Measurements from ENCODE around the gene CCDC192.

Gene CCDC192

DNA sequence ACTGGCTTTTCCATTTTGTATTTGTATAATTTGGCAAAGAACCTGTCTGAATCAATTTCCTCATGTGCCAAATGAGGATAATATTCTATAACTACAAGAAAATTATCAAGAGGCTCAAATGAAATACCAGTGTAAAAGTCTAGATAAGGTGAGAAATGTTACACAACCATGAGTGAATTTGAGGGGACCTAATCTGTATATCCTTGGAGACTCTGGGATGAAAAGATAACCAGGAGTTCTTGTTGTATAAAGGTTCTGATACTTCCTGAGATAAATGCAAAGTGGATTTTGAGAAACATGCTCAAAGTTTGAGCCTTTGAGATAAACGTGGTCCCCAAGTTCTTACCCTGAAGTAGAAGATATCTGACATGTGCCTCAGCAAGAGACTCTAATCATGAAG, 260.0 kb downstream of the CCDC192 start:
- DNase-seq, result no peak

DNA sequence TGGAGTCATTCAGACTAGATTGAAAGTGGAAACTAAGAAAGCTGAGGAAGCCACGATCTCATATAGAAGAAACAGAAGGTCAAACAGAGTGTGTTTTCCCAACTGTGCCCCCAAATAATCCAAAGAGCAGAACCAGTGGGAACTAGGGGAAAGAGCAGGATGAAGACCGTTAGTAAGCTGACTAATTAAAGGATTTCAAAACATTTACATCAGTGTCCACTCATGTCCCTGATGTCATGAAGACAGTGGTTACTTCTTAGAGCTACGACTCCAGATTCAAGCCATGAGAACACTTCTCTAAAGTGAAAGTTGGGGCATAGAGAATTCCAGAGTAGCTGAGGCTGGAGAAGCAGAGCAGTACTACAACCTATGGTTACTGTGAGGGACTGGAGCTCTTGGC, 260.7 kb downstream of the CCDC192 start:
- no peak for DNase-seq

DNA sequence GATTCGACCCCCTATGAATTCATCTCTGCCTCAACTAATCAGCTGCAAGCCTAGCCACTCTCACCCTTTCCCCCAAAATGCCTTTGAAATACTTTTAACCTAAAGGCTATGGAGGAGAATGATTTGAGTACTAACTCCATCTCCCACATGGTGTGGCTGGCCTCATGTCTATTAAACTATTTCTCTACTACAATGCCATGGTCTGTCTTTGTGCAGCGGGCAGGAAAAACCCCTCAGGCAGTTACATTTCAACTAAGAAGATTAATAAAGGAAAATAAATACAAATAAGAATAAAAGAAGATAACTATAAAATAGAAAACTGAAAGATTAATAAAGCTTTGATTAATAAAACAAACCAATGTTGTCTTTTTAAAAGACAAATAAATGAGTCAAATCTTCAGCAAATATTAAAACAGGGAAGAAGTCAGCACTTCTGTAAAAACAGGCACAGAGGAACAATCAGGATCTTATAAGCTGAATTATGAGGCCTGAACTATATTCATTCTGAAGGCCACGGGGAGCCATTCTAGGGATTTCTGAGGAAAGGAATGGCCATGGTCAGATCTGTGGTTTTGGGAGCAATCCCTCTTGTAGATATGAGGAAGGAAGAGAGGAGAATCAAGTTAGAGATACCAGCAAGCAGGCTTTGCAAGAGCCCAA, 264.3 kb downstream of the CCDC192 start:
- no peak for DNase-seq

DNA sequence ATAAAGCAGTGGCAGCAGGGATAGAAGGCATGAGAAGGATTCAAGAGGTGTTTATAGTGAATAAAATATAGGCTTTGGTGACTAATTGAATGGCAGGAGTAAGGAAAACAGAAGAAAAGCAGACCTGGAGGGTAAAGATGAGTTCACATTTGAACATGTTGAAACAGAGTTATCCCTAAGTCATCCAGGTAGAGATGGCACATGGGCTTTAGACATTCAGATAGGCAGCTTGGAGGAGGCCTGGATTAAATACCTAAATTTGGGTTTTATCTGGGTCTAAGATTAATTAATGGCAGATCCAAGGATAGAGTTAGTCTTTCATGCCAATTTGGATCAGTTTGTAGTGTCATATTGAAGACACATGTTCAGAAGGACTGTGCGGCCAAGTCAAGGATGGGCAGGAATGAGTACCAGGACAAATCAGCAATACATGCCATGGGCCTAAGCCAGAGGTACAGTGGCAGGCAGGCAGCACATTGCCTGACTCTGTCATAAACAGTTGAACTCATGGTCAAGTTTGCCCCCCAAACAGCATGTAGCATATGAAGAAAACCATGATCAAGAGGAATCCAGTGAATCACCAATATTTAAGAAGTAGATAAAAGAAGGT, 264.9 kb downstream of the CCDC192 start:
- no peak for DNase-seq

DNA sequence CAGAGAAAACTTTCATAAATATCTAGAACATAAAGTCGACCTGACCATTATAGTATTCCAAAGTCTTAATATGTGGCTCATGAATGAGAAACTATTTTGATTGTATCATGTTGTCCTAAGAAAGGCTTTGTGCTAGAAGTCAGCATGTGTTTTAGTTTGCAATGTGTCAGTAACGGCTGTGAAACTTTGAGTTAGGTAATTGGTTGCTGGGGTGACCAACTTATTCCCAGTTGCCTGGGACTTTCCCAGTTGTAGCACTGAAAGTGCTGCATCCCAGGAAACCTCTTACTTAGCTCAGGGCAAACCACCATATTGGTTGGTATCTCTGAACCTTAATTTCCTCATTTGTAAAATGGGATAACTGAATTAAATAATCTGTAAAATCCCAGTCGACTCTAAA, 265.8 kb downstream of the CCDC192 start:
- DNase-seq, result no peak

DNA sequence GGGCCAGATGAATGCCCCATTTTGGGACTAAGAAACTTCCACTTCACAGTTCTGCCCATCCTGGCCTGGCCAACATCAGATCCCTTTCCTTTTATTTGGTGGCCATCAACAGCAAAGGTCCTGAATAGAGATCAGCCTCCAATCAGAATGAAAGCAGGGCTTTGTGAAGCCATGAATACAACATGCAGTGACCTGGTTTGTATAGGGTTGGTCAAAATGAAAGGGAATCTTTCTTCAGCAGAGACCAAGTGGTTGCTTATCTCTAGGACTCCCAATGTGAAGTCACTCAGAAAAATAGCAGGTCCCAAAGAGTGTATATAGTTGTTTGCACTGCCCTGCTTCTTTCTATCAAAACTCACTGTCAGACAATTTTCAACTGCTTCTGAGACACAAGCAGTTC, 266.5 kb downstream of the CCDC192 start:
- DNase-seq, result no peak

DNA sequence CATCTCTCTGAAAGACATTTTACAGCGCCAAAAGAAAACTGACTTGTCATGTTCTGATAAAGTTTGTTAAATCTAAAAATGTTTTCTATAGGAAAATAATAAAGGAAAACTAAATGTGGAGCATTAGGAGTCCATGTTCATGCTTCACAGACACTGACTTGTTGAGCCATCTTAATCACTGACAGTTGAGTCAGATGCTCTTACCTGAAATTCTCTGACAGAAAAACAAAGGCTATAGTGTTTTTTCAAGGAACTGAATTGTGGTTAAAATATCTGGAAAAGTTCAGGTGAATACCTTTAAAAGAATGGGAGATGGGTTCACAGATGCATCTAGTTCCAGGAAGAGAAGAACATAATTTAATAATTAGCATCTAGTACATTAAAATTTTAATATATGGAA, 266.9 kb downstream of the CCDC192 start:
- DNase-seq, result no peak

DNA sequence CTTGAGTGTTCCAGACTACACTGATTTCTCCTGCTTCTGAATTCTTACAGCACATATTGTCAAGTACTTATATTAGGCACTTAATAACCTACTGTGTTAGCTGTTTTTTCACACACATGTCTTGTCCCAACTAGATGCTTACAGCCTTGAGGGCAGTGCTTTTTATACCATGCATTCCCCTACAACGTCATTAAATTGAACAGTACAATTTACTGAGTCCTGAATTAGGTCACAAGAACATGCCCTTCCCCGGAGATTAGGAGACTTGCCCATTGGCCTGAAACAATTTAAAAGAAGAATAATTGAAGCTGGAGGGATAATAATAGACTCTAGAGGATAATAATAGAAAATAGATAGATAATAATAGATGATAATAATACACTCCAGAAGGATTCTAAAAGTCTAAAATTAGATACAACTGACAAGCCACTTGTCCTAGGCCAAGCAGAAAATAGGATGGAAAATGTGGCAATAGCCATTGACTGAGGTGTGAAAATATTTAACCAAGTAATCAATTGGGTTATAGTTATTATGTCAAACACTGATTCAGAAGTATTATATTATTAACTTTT, 267.7 kb downstream of the CCDC192 start:
- no peak for DNase-seq

DNA sequence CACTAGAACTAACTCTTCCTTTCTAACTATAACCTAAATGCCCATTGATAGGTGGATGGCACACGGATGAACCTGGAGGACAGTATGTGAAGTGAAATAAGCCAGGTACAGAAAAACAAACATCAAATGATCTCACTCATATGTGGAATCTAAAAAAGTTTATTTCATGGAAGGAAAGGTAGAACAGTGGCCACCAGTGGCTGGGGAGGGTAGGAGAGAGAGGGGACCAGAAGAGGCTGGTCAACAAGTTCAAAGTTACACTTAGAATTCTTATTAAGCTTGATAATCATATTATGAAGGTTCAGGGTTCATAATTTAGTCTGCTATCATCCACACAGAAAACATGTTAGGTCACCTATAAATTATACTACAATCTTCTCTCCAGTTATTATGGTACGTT, 272.8 kb downstream of the CCDC192 start:
- DNase-seq, result no peak

DNA sequence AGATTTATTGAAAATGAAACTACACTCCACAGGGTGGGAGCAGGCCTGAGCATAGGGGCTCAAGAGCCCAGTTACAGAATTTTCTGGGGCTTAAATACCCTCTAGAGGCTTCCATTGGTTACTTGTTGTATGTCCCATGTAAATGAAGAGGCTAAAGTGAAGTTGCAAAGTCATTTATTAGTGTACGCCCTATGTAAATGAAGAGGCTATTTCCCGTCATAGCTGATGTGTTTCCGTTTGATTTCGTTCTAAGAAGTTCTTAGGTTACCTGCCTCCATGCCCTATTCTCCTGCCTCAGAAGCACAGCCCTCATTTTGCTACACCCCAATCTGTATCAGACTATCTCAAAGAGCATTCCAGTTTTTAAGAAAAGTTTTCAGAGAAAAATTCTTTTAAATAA, 273.3 kb downstream of the CCDC192 start:
- DNase-seq, result no peak

DNA sequence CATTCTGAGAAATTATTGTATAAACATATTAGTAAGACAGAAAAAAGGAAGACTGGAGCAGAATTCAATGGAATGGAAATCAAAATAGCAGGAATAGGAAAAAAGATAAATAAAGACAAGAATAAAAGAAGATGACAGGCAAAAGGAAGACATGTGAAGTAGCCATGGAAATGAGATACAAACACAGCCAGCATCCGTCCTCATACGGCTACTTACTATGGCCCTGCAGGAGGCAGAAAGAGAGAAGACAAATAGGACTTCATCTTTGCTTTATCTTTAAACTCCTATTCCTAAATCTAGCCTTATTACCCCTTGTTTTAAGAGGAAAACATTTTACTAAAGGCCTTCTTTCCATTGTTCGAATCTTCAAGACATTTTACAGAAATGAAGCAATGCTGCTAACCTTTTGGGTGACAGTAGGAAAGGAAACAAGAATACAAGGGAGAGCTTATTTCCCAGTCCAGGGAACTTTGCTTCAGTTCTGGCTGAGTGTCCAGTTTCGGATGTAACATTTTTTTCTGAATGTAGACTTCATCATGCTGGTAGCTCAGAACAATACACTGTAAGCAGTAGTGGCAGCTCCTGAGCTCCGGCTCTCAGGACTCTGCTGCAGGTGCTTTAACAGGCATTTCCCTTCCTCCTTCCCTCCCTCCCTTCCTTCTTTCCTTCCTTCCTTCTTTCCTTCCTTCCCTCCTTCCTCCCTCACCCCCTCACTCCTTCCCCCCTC, 274.0 kb downstream of the CCDC192 start:
- no peak for DNase-seq

DNA sequence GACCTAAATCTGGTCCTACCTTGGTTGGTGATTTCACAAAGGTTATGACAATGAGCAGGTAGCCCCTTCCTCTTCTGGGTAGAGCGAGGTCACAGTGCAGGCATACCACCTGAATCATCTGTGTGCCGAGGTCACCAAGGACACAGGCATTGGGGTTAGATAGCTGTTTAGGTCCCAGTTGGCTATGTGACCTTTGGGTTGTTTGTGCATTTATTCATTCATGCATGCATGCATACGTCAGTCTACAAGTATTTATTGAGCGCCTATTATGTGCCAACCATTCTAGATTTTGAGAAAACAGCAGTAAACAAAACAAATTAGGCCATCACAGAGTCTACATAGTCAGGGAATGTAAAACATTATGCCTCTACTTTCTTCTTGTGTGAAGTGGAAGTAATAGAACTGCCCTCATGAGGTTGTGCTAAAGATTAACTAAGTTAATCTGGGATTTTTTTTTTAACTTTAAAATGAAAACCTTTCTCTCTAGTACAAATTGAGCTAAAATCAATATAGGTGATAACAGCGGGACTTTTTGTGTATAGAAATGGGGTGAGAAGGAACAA, 275.6 kb downstream of the CCDC192 start:
- no peak for DNase-seq

DNA sequence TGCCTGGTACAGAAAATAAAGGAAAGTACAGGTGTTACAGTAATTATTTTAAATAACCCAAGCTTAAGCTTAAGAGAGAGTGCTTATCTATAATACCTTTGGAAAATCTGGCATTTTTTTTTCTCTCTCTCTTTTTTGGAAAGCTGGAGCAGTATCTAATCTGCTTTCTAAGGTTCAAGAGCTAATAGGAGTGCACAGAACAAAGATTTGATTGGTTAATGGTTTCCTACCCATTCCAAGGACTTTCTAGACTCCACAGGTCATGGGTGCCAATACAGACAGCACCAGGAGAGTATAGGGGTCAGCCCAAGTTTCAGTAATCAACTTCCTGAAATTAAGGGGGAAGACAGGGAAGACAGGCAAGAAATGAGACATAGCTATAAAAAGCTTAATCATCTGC, 276.3 kb downstream of the CCDC192 start:
- DNase-seq, result no peak

DNA sequence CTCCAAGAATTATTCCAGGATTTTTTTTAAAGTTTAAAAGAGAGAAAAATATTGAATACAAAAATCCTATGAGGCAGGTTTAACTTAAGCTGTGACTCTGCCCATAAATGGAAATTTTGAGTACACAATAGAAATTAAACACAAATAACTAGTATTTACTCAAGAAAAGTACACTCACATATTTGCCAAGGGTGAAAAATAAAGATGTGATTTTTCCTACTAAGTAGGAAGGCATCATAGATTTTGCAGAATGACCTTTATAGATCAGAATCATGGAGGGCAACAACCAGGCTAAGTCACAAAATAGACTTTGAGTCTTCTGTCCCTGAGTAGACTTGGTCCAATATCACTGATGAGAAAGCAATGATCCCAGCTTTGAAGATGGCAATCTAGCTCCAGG, 277.7 kb downstream of the CCDC192 start:
- no peak for DNase-seq

DNA sequence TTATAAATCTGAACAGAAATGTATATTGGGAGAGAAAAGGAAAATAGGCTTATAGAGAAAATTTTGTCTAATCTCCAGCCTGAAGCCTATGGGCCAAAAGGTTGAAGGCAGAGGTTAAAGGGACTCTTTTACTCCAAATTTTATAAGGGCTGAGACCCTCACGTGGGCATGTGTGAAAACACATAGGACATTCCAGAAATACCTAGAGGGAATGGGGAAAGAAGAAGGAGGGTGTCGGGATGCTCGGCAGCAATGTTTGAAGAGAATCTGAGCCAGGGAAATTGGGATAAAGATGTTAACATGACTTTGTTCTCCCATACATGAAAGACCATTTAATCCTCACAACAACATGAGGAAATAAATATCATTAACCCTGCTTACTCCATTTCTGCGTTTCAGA, 278.3 kb downstream of the CCDC192 start:
- DNase-seq, result no peak

DNA sequence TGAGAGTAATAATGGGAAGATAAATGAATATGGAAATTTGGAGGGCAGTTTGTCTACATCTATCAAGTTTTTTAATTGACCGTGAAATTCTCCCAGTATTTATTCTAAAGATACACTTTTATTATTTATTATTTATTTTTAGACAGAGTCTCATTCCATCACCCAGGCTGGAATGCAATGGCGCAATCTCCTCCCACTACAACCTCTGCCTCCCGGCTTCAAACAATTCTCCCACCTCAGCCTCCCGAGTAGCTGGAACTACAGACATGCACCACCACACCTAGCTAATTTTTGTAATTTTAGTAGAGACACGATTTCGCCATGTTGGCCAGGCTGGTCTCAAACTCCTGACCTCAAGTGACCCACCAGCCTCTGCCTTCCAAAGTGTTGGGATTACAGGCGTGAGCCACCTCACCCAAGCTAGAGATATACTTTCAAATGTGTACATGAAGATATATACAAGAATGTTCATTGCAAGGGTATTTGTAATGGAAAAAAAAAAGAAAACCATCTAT, 282.7 kb downstream of the CCDC192 start:
- no peak for DNase-seq

DNA sequence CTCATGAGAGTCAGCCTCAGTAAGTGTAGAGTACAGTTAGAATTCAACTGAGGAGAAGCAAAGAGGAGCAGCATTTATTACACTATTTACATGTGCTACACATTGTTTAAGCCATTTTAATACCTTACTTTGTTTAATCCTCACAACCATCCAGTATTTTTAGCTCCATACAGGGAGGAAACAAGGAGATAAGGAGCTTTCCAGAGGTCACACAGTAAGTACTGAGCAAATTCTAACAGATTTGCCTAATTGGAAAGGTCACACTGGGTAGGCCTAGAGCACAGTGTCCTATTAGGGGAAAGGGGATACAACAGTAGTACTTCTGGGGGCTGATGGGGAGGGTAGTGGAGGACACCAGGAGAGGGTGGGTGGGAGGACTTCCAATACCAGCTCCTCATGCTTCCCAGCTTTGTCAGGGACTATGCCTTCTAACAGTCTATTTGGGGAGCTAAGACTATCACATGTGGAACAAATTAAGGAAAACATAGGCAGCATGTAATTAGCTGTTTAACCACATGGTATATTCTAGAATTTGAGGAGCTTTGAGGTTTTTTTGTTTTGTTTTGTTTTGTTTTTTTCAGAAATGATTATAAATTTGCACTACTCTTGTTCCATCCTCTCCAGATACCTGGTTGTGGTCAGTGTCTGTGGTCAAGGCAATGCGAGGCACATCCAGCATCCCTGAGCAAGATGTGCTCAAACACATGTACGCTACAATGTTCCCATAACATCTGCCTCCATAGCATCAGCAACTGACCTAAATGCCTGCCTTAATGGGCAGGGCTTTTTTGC, 284.4 kb downstream of the CCDC192 start:
- DNase-seq, result no peak

DNA sequence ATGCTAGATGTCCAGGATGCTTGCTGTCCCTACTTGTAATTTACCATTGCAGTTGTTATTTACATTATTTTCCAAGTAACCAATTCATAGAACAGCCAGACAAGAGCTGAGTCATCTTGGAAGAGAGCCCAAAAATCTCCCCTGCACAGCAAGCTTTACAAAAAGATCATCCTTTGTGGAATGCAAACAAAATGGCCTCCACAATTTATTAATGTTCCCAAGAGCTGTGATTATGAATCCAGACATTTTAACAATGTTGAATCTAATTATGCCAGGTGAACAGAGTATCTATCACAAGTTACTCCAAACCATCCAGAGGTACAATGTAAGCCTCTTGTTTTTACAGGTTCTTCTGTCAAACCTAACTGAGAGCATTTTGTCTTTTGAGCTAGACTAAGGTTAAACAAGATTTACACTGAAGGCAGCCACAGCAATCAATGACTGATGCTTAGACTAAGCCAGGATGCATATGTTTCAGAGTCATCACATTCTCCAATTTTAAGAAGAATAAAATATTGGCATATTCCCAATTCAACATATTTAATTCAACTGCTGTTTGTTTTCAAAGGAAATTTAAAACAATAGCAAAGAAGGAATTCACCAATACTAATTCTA, 285.1 kb downstream of the CCDC192 start:
- DNase-seq, result peak; percentile 5
